Renal pelvis (tissue), 4 donors: Measurements from ENCODE around the gene DEAF1. TPM values are rescaled to one million over a fixed set of nuclear protein-coding genes. Genes with fewer than 3 reads are reported as not detected.
A peak's percentile ranks its signal among the peaks of the same experiment; 100 is the strongest.
"Not testable (repeated sequence)": the region's sequence is repeated elsewhere in the genome, so short reads cannot be mapped to it uniquely, and the experiment has no call there.

ENCODE experiments used
- DNase-seq: peaks from one replicate; pipeline ENCODE4 v3.0.0-alpha.2; 2013
- polyA plus RNA-seq, 3 donors: library from polyadenylated mRNA; unstranded; fragments of 120-200 nt; gene quantifications; one replicate each; pipeline ENCODE4 v1.2.1, GENCODE V29; 2013; ENCODE audit not compliant: insufficient read length in 3 of 3

DEAF1 gene
- polyA plus RNA-seq, 3 donors: 55.3 to 61.9 (median 55.6) TPM

GRCh38 chr11:704228-704674, 9.2 kb upstream of the DEAF1 start:
- DNase-seq: no peak

- no peak for DNase-seq
Measured at GRCh38 chr11:703506-703905, 8.5 kb upstream of the DEAF1 start.

GRCh38 chr11:702462-703461, 7.7 kb upstream of the DEAF1 start:
- DNase-seq: no peak

- DNase-seq: no peak
Measured at GRCh38 chr11:701741-702461, 6.9 kb upstream of the DEAF1 start.

GRCh38 chr11:699753-700152, 4.7 kb upstream of the DEAF1 start:
- no peak for DNase-seq

- DNase-seq: no peak
Measured at GRCh38 chr11:699116-699508, 4.1 kb upstream of the DEAF1 start.

GRCh38 chr11:698493-699115, 3.6 kb upstream of the DEAF1 start:
- no peak for DNase-seq

- no peak for DNase-seq
Measured at GRCh38 chr11:697811-698311, 2.8 kb upstream of the DEAF1 start.

- no peak for DNase-seq
Measured at GRCh38 chr11:696955-697491, 2.0 kb upstream of the DEAF1 start.

- peak; percentile 99 for DNase-seq
Measured at GRCh38 chr11:695538-696248, 671 bp upstream of the DEAF1 start, which contains the start of gene TMEM80. TSS of gene TMEM80 (plus strand) at chr11:695816. CDS start at chr11:695828, 12 bp downstream.

GRCh38 chr11:695288-695537, 191 bp upstream of the DEAF1 start:
- no peak for DNase-seq

GRCh38 chr11:693887-694562, 997 bp downstream of the DEAF1 start:
- DNase-seq: no peak

GRCh38 chr11:693415-693831, 1.6 kb downstream of the DEAF1 start:
- no peak for DNase-seq

- DNase-seq: no peak
Measured at GRCh38 chr11:692824-693414, 2.1 kb downstream of the DEAF1 start.

GRCh38 chr11:691710-692590, 3.1 kb downstream of the DEAF1 start:
- DNase-seq: no peak

GRCh38 chr11:690738-691633, 4.0 kb downstream of the DEAF1 start:
- DNase-seq: peak; percentile 69

GRCh38 chr11:690244-690643, 4.8 kb downstream of the DEAF1 start:
- DNase-seq: not testable (repeated sequence)

- no peak for DNase-seq
Measured at GRCh38 chr11:689625-690024, 5.4 kb downstream of the DEAF1 start.
